ENCODE results near the gene RASL12.
"Not testable (repeated sequence)": the region's sequence is repeated elsewhere in the genome, so short reads cannot be mapped to it uniquely, and the experiment has no call there.

RASL12 gene

DNA sequence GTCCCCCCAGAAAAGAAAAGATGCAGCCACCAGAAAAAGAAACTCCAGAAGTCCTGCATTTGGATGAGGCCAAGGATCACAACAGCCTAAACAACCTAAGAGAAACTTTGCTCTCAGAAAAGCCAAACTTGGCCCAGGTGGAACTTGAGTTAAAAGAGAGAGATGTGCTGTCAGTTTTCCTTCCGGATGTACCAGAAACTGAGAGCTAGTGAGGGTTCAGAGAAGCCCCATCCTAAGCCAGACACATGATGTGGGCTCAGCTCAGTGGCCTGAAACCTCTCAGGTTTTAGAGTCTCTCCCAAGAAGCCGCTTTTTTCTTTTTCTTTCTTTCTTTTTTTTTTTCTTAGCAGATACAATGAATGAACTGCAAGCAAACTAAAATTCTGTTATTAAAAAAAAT, 14.8 kb downstream of the RASL12 start:
- DNase-seq = no peak

- no peak for DNase-seq
Measured at GRCh38 chr15:65051266-65051665, 16.5 kb downstream of the RASL12 start.

DNA sequence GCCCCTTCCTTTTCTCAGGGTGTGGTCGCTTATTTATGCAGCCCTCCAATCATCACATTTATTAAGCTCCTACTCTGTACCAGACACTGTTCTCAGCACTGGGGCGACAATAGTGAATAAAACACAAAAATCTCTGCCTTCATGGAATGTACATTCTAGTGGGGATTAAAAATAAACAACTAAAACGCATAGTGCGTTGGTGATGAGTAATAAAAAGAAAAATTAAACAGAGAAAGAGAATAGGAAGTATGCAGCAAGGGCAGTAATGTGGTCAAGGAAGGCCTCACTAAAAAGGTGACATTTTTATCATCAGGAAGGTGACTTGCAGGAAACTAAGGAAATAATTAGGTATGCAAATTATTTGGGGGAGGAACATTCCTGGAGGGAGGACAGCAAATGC, 17.5 kb downstream of the RASL12 start:
- DNase-seq = no peak

DNA sequence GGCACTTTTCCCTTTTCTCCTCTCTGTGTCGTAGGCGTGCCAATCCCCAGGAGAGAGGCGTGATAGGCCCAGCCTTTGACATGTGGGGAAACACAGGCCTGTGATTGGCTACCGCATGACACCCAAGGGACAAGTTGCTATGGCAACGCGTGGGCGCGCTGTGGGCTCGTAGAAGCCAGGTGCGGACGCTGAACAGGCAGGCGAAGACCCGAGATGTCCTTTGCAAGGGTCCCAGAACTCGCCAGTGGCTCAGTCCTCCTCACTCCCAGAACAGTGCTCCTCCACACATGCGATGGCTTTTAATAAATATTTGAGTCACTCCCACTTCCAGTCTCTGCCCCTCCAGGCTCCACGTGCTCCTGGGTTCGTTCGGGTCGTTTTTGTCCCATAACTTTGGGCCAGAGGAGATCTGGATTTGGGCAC, 18.4 kb downstream of the RASL12 start:
- peak; percentile 97 for DNase-seq

GRCh38 chr15:65048241-65048640, 19.6 kb downstream of the RASL12 start:
- no peak for DNase-seq

DNA sequence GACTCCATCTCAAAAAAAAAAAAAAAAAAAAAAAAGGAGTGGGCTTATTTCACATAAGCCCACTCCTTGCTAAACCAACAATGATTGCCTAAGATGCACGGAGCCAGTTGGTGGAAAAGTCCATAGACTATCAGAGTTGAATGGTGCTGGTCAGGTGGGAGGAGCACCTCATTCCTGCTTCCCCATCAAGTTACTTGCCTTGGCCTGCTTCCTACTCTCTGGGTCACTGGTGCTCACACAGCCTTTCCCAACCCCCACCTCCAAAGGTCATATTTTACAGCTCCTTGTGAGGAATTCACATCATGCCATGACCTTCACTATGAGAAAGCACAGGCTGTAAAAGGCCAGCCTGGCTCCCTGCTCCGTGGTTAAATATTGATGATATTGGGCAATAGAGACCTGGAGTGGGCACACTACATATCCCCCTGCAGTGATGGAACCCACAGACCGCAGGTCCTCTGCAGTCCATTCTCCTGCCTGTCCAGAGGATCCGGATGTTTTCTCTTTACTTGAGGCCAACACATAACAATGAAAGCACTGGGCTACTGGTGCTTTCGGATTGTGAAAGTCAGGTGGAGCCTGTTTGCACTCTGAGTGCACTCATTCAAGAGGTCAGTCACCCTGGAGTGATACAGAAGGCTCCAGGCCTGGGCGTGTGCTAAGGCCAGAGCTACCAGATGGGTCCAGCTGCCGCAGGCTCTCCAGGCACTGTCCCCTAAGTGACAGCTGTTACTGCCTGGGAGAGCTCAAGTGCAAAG, 22.9 kb downstream of the RASL12 start, which contains the start of gene SLC51B:
SLC51B (plus strand) TSS at position 664 of the 758 bp plus-strand sequence. CDS start 4,618 bp downstream, outside the sequence.
- DNase-seq = no peak

GRCh38 chr15:65044218-65044617, 23.6 kb downstream of the RASL12 start:
- DNase-seq = not testable (repeated sequence)

DNA sequence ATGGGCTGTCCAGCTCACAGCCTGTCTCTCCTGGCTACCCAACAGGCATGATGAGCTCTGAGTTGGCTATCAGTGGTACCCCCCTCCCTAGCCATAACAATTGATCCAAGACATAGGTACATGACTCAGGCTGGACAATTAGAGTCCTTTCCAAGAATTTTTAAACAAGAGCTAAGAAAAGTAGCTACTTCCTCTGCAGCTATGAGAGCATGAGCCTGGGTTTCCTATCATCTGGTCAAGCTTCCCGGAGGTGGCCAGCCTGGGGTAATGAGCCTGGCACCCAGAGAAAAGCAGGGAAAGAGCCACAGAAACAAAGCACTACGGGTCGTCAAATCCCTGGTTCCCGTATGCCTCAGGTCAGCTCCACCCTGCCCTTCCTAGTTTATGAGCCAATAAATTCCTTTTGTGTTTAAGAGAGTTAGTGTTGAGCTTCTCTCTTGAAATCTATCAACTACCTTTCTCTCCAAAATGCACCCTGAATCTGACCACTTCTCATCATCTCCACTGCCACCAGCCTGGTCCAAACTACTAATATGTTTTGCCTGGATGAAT, 24.9 kb downstream of the RASL12 start:
- no peak for DNase-seq

DNA sequence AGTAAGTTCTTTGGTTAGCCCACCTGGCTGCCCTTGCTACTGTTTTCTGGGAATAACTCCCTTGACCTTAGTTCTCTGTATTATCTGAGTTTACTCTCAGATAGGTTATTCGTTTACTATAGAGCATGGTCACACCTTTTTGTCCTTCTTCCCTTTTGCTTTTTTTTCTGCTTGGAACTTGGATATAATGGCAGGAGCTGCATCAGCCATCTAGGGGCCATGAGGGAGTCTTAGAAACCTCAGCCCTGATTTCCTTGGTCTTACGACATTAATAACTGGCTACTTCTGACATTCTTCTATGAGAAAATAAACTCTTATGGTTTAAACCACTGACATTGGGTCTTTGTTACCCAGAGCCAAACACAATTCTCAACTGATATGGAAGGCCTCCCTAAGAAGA, 26.0 kb downstream of the RASL12 start:
- no peak for DNase-seq

DNA sequence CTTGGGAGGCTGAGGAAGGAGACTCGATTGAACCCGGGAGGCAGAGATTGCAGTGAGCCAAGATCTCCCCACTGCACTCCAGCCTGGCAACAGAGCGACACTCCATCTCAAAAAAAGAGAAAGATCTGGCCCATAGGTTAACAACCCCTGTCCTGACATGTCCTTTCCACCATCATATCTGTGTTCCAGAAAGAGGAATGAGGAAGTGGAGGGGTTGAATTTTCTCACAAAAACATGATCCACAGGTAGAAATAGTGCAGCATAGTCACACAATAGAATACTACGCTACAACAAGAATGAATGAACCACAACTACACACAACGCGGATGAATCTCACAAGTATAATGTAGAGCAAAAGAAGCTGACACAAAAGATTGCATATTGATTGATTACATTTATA, 27.3 kb downstream of the RASL12 start:
- no peak for DNase-seq

GRCh38 chr15:65038836-65039235, 29.0 kb downstream of the RASL12 start:
- DNase-seq = no peak

DNA sequence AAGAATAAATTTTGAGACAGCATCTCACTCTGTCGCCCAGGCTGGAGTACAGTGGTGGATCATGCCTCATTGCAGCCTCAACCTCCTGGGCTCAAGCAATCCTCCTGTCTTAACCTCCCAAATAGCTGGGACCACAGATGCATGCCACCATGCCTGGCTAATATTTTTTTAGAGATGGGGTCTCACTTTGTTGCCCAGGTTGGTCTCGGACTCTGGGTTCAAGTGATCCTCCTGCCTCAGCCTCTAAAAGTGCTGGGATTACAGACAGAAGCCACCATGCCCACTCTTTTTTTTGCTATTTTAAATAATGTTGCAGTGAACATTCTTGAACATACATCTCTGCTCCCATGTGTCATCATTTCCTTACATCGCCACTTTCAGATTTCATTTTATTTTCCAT, 29.4 kb downstream of the RASL12 start:
- no peak for DNase-seq

DNA sequence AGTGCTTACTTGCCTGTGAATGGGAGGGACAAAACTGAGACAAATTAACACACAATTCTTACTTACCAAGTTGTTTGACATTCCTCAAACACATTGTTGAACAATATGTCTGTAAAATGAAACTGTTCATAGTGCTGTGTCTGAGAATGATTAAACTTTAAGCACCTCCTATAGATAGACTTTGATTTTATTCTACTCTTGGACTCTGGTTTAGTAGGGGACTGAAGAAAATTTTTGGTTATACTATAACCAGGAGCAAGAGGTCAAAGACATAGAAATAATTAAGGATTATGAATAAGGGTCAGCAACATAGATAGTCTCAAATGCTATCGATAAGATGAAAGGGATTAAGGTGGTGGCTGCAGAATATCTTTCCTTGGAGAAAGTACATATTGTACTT, 30.5 kb downstream of the RASL12 start:
- DNase-seq = no peak

- no peak for DNase-seq
Measured at GRCh38 chr15:65034719-65035118, 33.1 kb downstream of the RASL12 start.

- peak; percentile 66 for DNase-seq
Measured at GRCh38 chr15:65033659-65034269, 34.0 kb downstream of the RASL12 start.

DNA sequence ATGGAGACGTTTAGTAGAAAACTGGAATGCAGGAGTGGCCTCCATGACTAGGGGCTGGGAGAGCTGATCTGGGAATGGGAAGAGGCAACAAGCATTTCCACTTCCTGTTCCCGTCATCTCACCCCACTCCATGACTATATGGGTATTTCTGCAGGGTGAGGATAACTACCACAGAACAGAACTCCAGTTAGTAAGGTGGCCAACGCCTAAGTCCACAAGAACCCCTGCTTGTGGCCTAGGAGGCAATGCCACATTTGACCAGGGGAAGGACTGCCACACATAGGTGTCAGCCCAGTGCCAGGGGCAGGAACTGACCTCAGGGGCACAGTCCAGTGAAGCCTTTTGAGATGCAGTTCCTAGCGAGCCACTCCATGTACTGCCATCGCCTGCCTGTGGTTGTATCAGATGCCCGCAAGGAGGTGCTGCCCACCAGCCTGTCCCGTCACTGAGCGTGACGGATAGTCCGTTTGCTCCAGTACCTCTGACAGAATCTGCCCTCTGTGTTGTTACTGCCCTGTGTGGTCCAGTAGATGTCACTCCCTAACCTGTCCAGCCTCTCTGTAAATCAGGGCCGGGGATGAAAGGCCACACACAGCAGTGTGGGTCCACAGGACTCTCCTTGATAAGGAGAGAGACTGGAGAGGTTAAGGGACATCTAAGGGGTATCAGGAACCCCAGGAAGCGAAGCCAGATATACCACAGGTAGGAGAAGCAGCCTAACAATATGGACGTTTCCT, 34.8 kb downstream of the RASL12 start:
- DNase-seq = peak; percentile 90

DNA sequence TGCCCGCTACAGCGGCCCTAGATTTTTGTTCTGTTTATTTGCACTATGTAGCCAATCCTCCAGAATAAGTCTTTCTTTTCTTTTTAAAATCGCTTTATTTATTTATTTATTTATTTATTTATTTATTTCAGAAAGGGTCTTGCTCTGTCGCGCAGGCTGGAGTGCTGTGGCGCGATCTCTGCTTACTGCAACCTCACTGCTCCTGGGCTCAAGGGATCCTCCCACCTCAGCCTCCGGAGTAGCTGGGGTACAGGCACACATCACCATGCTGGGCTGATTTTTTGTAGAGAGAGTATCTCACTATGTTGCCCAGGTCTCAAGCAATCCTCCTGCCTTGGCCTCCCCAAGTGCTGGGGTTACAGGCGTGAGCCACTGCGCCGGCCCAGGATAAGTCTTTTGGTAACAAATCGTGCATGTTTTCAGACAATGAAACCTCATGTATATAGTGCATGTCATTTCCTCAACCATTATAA, 38.0 kb downstream of the RASL12 start:
- no peak for DNase-seq

GRCh38 chr15:65028921-65029735, 38.7 kb downstream of the RASL12 start, which contains the start of gene MTFMT:
Gene MTFMT, minus strand, starts transcription at chr15:65029639. Its CDS starts 26 bp downstream, at chr15:65029613.
- DNase-seq = peak; percentile 97

- no peak for DNase-seq
Measured at GRCh38 chr15:65028338-65028737, 39.5 kb downstream of the RASL12 start.

GRCh38 chr15:65027593-65027992, 40.2 kb downstream of the RASL12 start:
- DNase-seq = no peak

GRCh38 chr15:65026756-65027155, 41.0 kb downstream of the RASL12 start:
- no peak for DNase-seq

- DNase-seq = no peak
Measured at GRCh38 chr15:65021488-65021887, 46.3 kb downstream of the RASL12 start.

Measured in RPMI8226 (cell line).